ENCODE data around the gene SLC46A1. TPM values are rescaled to one million over a fixed set of nuclear protein-coding genes. Genes with fewer than 3 reads are reported as not detected.

The SLC46A1 gene
- total and polyA plus RNA-seq, 2 of the 8 experiments (the other 6 are each of a cell fraction or from before 2014, with no cell fraction given) = 5.3 to 8.7 TPM

GRCh38 chr17:28364665-28365363 lies 41.2 kb downstream of the SLC46A1 start, which contains the start of gene SEBOX:
SEBOX (minus strand) TSS chr17:28365199; CDS start chr17:28365151, 48 bp downstream.
- Histone ChIP-seq H3K18ac (ENCODE audit: extremely low read depth, low read length) (no peak within 1 kb of the TSS), H3K56ac (replicated peaks; ENCODE audit: insufficient read length, low read depth, low read length) (no peak within 1 kb of the TSS), H2AK5ac (ENCODE audit: low read depth, low read length) (no peak within 1 kb of the TSS), H3K27me3 (replicated peaks in 1 of 4; ENCODE audit: control insufficient read depth in 3 of 4, extremely low read depth in 1 of 4, insufficient read depth in 3 of 4, low read length in 3 of 4) (no peaks in the 10 kb centered on the region), H3K27ac (ENCODE audit: low read depth, low read length) (no peak within 1 kb of the TSS), H3K4me2 (ENCODE audit: insufficient read depth in 1 of 2, low read depth in 2 of 2, low read length in 2 of 2) (no peak within 1 kb of the TSS), H3K4me3 (ENCODE audit: extremely low read depth in 1 of 4, insufficient read depth in 2 of 4, low read depth in 3 of 4, low read length in 4 of 4) (no peak within 1 kb of the TSS), H4K20me1 (replicated peaks in 1 of 2; ENCODE audit: control insufficient read depth in 1 of 2, insufficient read depth in 2 of 2, low read length in 2 of 2) (no peaks in the 10 kb centered on the region), H3K79me2 (ENCODE audit: control insufficient read depth in 1 of 2, insufficient read depth in 2 of 2, low read length in 2 of 2) (no peaks in the 10 kb centered on the region), H3K4ac (replicated peaks; ENCODE audit: insufficient read length, low read depth, low read length) (no peak within 1 kb of the TSS), H4K91ac (replicated peaks; ENCODE audit: insufficient read length, low read length) (no peak within 1 kb of the TSS), H2BK12ac (ENCODE audit: low read depth, low read length) (no peak within 1 kb of the TSS), H2BK15ac (ENCODE audit: low read length) (no peak within 1 kb of the TSS), H2AFZ (ENCODE audit: low read length) (no peak within 1 kb of the TSS), H3K79me1 (ENCODE audit: low read depth, low read length) (no peaks in the 10 kb centered on the region), H3K9me3 (ENCODE audit: insufficient read depth in 2 of 2, low read depth in 1 of 2, low read length in 1 of 2) (no peaks in the 10 kb centered on the region), H2BK20ac (ENCODE audit: low read length) (no peak within 1 kb of the TSS), H3K36me3 (ENCODE audit: control insufficient read depth in 2 of 4, insufficient read depth in 4 of 4, low read length in 3 of 4) (peaks cover 7 to 19% (median 16%) of the 10 kb centered on the region in 4 experiments; a peak in 7 of 8 replicates), H3K23me2 (ENCODE audit: low read depth, low read length) (no peaks in the 10 kb centered on the region), H3K9ac (replicated peaks in 1 of 4; ENCODE audit: extremely low read depth in 1 of 4, low read depth in 3 of 4, low read length in 3 of 4) (no peak within 1 kb of the TSS), H3K4me1 (replicated peaks in 1 of 4; ENCODE audit: control insufficient read depth in 3 of 4, insufficient read depth in 4 of 4, low read length in 3 of 4) (peaks cover 0 to 2% (median under 1%) of the 10 kb centered on the region in 4 experiments; a peak in 1 of 7 replicates), H3K14ac (ENCODE audit: insufficient read length) (no peak within 1 kb of the TSS), H3K23ac (ENCODE audit: insufficient read length) (no peak within 1 kb of the TSS), H4K5ac (ENCODE audit: insufficient read length, low read depth, low read length) (no peak within 1 kb of the TSS), H4K8ac (ENCODE audit: extremely low read depth, insufficient read depth, low read length) (no peak within 1 kb of the TSS), H2BK120ac (replicated peaks; ENCODE audit: low read depth, low read length) (no peak within 1 kb of the TSS), H2BK5ac (ENCODE audit: low read depth, low read length) (no peak within 1 kb of the TSS)
- TF ChIP-seq ASH2L (IDR thresholded peaks at IDR 0.05; ENCODE audit: low read length) = no peak
- no peak for DNase-seq (ENCODE audit: low read depth in 1 of 2, low spot score in 2 of 2)
- WGBS, 2 experiments (ENCODE audit: extremely low coverage in 1 of 2, insufficient coverage in 1 of 2, insufficient read length in 1 of 2, insufficient replicate concordance in 2 of 2, low coverage in 1 of 2, low lambda C conversion rate in 2 of 2, missing lambda C conversion rate in 1 of 2) = 91% methylated on average over 13 of the region's 13 CpGs; no CpG with 5 or more reads in 1 of the 2 experiments
- POLR2A ChIA-PET (ENCODE audit: partially characterized antibody) = interaction anchor here (0.9 to 12.7 kb wide), 5 partner anchors 6 to 185 kb away, joined by 3 to 103 read pairs (median 9); partner anchors contain the start of genes IFT20, POLDIP2 and TNFAIP1
- CTCF ChIA-PET (ENCODE audit: partially characterized antibody) = interaction anchor here (2.0 kb wide), 1 partner anchor 10 kb away, joined by 6 read pairs; no protein-coding TSS in a partner anchor
- FAIRE-seq = no peak
